Fibroblast of lung (primary cell): Measurements from ENCODE around the gene MTHFD1. TPM values are rescaled to one million over a fixed set of nuclear protein-coding genes. Genes with fewer than 3 reads are reported as not detected.

ENCODE experiments used
- DNase-seq, 2 donors: peaks; one replicate each; pipeline versions ENCODE4 v3.0.0 to v3.0.0-alpha.2; 2010; ENCODE audit warnings: low read depth in 2 of 2
- H2AFZ ChIP-seq: 2 replicates; pipeline ENCODE4 v1.5.1; 2012; ENCODE audit warnings: low read length, control low read depth, inconsistent platforms
- H3K27ac ChIP-seq: 2 replicates; pipeline ENCODE4 v1.5.1; 2011; ENCODE audit warnings: low read length, control low read depth; ENCODE audit not compliant: insufficient read depth
- H3K27me3 ChIP-seq: 2 replicates; pipeline ENCODE4 v1.5.1; 2011; ENCODE audit warnings: mild to moderate bottlenecking, low read length; ENCODE audit not compliant: control insufficient read depth, insufficient read depth
- H3K36me3 ChIP-seq: 2 replicates; pipeline ENCODE4 v1.5.1; 2011; ENCODE audit warnings: low read length; ENCODE audit not compliant: control insufficient read depth, insufficient read depth
- H3K4me1 ChIP-seq: 2 replicates; pipeline ENCODE4 v1.5.1; 2011; ENCODE audit warnings: low read length; ENCODE audit not compliant: control insufficient read depth, insufficient read depth; ENCODE audit errors: extremely low read depth
- H3K4me2 ChIP-seq: 2 replicates; pipeline ENCODE4 v1.5.1; 2011; ENCODE audit warnings: low read length, control low read depth; ENCODE audit not compliant: insufficient read depth; ENCODE audit errors: extremely low read depth
- H3K4me3 ChIP-seq, 4 experiments: fragments of 200-600 bp in 1 of 4; sonication (generic) in 1 of 4; replicated peaks in 1 of 4; 2 replicates each; pipeline ENCODE4 v1.5.1; 2011 to 2016; ENCODE audit warnings: low read length in 4 of 4, low read depth in 3 of 4, mild to moderate bottlenecking in 3 of 4, control low read depth in 2 of 4, inconsistent platforms in 1 of 4, mixed read lengths in 1 of 4; ENCODE audit not compliant: insufficient read depth in 1 of 4; ENCODE audit errors: control extremely low read depth in 1 of 4
- H3K79me2 ChIP-seq: 2 replicates; pipeline ENCODE4 v1.5.1; 2012; ENCODE audit warnings: mild to moderate bottlenecking, low read length, inconsistent platforms; ENCODE audit not compliant: control insufficient read depth, insufficient read depth
- H3K9ac ChIP-seq: 2 replicates; pipeline ENCODE4 v1.5.1; 2011; ENCODE audit warnings: mild to moderate bottlenecking, low read length, control low read depth; ENCODE audit not compliant: insufficient read depth
- H3K9me3 ChIP-seq: 2 replicates; pipeline ENCODE4 v1.5.1; 2012; ENCODE audit warnings: low read depth, low read length; ENCODE audit not compliant: control insufficient read depth, insufficient read depth
- H4K20me1 ChIP-seq: 2 replicates; pipeline ENCODE4 v1.5.1; 2011; ENCODE audit warnings: low read length; ENCODE audit not compliant: control insufficient read depth, insufficient read depth; ENCODE audit errors: extremely low read depth
- EZH2 ChIP-seq: IDR thresholded peaks from 2 replicates; pipeline ENCODE4 v1.5.1; 2012; ENCODE audit warnings: low read length, control low read depth, mild to moderate bottlenecking; ENCODE audit errors: missing control alignments
- polyA plus RNA-seq, 2 donors: library from polyadenylated mRNA; depleted of rRNA in 1 of 2; stranded (reverse) in 1 of 2; unstranded in 1 of 2; fragments of >200 nt; gene quantifications; 2 replicates each; pipeline ENCODE4 v1.2.1, GENCODE V29; 2011 to 2012; ENCODE audit warnings: missing spikeins in 1 of 2
- total RNA-seq: library from RNA; depleted of rRNA; stranded (reverse); fragments of >200 nt; gene quantifications from 2 replicates; pipeline ENCODE4 v1.2.1, GENCODE V29; 2014
- TF ChIP-seq, protein P1 (sequence below), 2 donors: IDR thresholded peaks in 1 of 2; conservative IDR thresholded peaks in 1 of 2; 1 replicate in 1 of 2; 2 replicates in 1 of 2; pipeline ENCODE4 v1.5.1; 2011 to 2012; ENCODE audit warnings: low read length in 2 of 2, control low read depth in 1 of 2, inconsistent platforms in 1 of 2, low read depth in 1 of 2, mild to moderate bottlenecking in 1 of 2

MTHFD1 gene
- total and polyA plus RNA-seq, 2 donors (not counting 1 experiment from before 2014, with no cell fraction given): 39.4 to 41.6 TPM

DNA sequence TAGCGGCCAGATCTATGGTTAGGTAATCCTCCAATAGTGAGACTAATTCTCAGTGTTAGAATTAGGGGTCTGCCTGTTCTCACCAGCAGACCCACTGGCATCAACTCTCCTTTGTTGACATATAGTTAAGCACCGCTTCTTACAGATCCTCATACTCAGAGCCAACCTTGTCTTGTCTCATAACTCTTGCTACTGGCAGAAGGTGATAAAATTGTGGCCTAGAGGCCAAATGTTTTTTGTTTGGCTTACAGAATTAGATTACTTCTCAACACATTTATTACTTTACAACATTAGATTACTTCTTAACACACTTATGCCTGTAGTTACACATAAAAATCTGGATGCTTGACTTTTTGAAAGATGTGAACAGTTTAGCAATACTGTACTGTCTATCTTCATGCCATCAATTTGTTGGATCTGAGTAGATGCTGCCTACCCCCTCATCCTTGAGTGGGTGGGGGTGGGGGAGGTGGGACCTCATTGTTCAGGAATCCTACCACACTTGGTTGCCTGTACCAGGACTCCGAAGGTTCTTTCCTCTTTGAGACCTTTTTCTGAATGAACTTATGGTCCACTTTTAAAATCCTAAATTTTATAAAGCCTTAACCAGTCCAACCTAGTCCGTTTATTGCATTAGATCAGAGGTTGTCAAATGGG lies 7.0 kb downstream of the MTHFD1 start:
- Histone ChIP-seq H2AFZ (no peak overlapping the region), H3K36me3 (peaks cover 3% of the 10 kb centered on the region), H3K4me3 (no peak overlapping the region), H4K20me1 (no peaks in the 10 kb centered on the region), H3K4me2 (no peak overlapping the region), H3K27ac (no peak overlapping the region), H3K79me2 (peaks cover 38% of the 10 kb centered on the region), H3K9ac (no peak overlapping the region), H3K4me1 (no peaks in the 10 kb centered on the region), H3K27me3 (no peaks in the 10 kb centered on the region), H3K9me3 (no peaks in the 10 kb centered on the region)
- no peak for DNase-seq
- TF ChIP-seq, protein P1, sequence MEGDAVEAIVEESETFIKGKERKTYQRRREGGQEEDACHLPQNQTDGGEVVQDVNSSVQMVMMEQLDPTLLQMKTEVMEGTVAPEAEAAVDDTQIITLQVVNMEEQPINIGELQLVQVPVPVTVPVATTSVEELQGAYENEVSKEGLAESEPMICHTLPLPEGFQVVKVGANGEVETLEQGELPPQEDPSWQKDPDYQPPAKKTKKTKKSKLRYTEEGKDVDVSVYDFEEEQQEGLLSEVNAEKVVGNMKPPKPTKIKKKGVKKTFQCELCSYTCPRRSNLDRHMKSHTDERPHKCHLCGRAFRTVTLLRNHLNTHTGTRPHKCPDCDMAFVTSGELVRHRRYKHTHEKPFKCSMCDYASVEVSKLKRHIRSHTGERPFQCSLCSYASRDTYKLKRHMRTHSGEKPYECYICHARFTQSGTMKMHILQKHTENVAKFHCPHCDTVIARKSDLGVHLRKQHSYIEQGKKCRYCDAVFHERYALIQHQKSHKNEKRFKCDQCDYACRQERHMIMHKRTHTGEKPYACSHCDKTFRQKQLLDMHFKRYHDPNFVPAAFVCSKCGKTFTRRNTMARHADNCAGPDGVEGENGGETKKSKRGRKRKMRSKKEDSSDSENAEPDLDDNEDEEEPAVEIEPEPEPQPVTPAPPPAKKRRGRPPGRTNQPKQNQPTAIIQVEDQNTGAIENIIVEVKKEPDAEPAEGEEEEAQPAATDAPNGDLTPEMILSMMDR (conservative IDR thresholded peaks at IDR 0.05 in 1 of 2, IDR thresholded peaks at IDR 0.05 in 1 of 2; ENCODE audit: low read depth in 1 of 2, low read length in 2 of 2): no peak
- TF ChIP-seq EZH2: no peak

- no peaks in the 10 kb centered on the region for H3K36me3 ChIP-seq
- no peaks in the 10 kb centered on the region for H3K9me3 ChIP-seq
- H3K9ac ChIP-seq: no peak overlapping the region
- no peaks in the 10 kb centered on the region for H4K20me1 ChIP-seq
- H3K79me2 ChIP-seq: peaks cover 7% of the 10 kb centered on the region
- no peaks in the 10 kb centered on the region for H3K27me3 ChIP-seq
- H3K27ac ChIP-seq: no peak overlapping the region
- no peak for TF ChIP-seq EZH2
- TF ChIP-seq, protein P1 (conservative IDR thresholded peaks at IDR 0.05 in 1 of 2, IDR thresholded peaks at IDR 0.05 in 1 of 2; ENCODE audit: low read depth in 1 of 2, low read length in 2 of 2): no peak
- H3K4me1 ChIP-seq: no peaks in the 10 kb centered on the region
- H3K4me2 ChIP-seq: no peak overlapping the region
- DNase-seq: no peak
- no peak overlapping the region for H3K4me3 ChIP-seq
- no peak overlapping the region for H2AFZ ChIP-seq
These were observed 12.8 kb downstream of the MTHFD1 start for GRCh38 chr14:64400829-64401459.

- H3K9me3 ChIP-seq: no peaks in the 10 kb centered on the region
- no peak overlapping the region for H3K4me2 ChIP-seq
- DNase-seq: no peak
- H4K20me1 ChIP-seq: no peaks in the 10 kb centered on the region
- no peak overlapping the region for H3K27ac ChIP-seq
- H3K79me2 ChIP-seq: peaks cover 7% of the 10 kb centered on the region
- no peak overlapping the region for H3K9ac ChIP-seq
- H3K36me3 ChIP-seq: no peaks in the 10 kb centered on the region
- TF ChIP-seq, protein P1 (conservative IDR thresholded peaks at IDR 0.05 in 1 of 2, IDR thresholded peaks at IDR 0.05 in 1 of 2; ENCODE audit: low read depth in 1 of 2, low read length in 2 of 2): no peak
- TF ChIP-seq EZH2: no peak
- no peaks in the 10 kb centered on the region for H3K4me1 ChIP-seq
- no peak overlapping the region for H2AFZ ChIP-seq
- no peak overlapping the region for H3K4me3 ChIP-seq
- no peaks in the 10 kb centered on the region for H3K27me3 ChIP-seq
These were observed 13.8 kb downstream of the MTHFD1 start for GRCh38 chr14:64401949-64402348.
